HEK293 (cell line): ENCODE data around the gene NEK2.

Source experiments
- GLIS1 ChIP-seq: fragments of 450-650 bp; formaldehyde crosslinking; IDR thresholded peaks from 2 replicates; pipeline ENCODE4 v1.5.1; 2016; ENCODE audit warnings: missing biosample characterization, missing genetic modification characterization
- HIC1 ChIP-seq: fragments of 450-650 bp; formaldehyde crosslinking; IDR thresholded peaks from 2 replicates; pipeline ENCODE4 v1.5.1; 2016; ENCODE audit warnings: missing biosample characterization, missing genetic modification characterization
- HOXD13 ChIP-seq: sonication (generic); formaldehyde crosslinking; IDR thresholded peaks from 2 replicates; pipeline ENCODE4 v1.8.0; 2022; ENCODE audit warnings: missing genetic modification reagents, borderline replicate concordance
- IKZF3 ChIP-seq: fragments of 450-650 bp; IDR thresholded peaks from 2 replicates; pipeline ENCODE4 v1.5.0; 2018; ENCODE audit warnings: missing biosample characterization, mild to moderate bottlenecking, missing genetic modification characterization, moderate library complexity
- PATZ1 ChIP-seq: fragments of 450-650 bp; formaldehyde crosslinking; IDR thresholded peaks from 2 replicates; pipeline ENCODE4 v1.5.1; 2016; ENCODE audit warnings: missing biosample characterization, missing genetic modification characterization
- PRDM4 ChIP-seq: fragments of 450-650 bp; formaldehyde crosslinking; IDR thresholded peaks from 2 replicates; pipeline ENCODE4 v1.5.1; 2017; ENCODE audit warnings: missing biosample characterization, missing genetic modification characterization
- TRIM28 ChIP-seq: IDR thresholded peaks from 2 replicates; pipeline ENCODE4 v1.6.1; 2011; ENCODE audit warnings: low read length, control low read depth, borderline replicate concordance
- ZBTB44 ChIP-seq: fragments of 450-650 bp; IDR thresholded peaks from 2 replicates; pipeline ENCODE4 v1.5.1; 2018; ENCODE audit warnings: missing biosample characterization, mild to moderate bottlenecking, missing genetic modification characterization
- ZBTB49 ChIP-seq: fragments of 450-650 bp; formaldehyde crosslinking; IDR thresholded peaks from 2 replicates; pipeline ENCODE4 v1.5.1; 2016; ENCODE audit warnings: missing biosample characterization, missing genetic modification characterization, low read depth
- ZEB2 ChIP-seq: fragments of 450-650 bp; formaldehyde crosslinking; IDR thresholded peaks from 2 replicates; pipeline ENCODE4 v1.5.1; 2016; ENCODE audit warnings: missing biosample characterization, missing genetic modification characterization
- ZFP3 ChIP-seq: fragments of 450-650 bp; formaldehyde crosslinking; IDR thresholded peaks from 2 replicates; pipeline ENCODE4 v1.5.1; 2016; ENCODE audit warnings: low read depth, missing biosample characterization, missing genetic modification characterization
- ZNF121 ChIP-seq: fragments of 450-650 bp; formaldehyde crosslinking; IDR thresholded peaks from 2 replicates; pipeline ENCODE4 v1.5.1; 2016; ENCODE audit warnings: missing biosample characterization, missing genetic modification characterization
- ZNF140 ChIP-seq: fragments of 450-650 bp; formaldehyde crosslinking; IDR thresholded peaks from 2 replicates; pipeline ENCODE4 v1.5.1; 2016; ENCODE audit warnings: missing biosample characterization, missing genetic modification characterization
- ZNF169 ChIP-seq: fragments of 450-650 bp; formaldehyde crosslinking; IDR thresholded peaks from 2 replicates; pipeline ENCODE4 v1.5.1; 2016; ENCODE audit warnings: missing biosample characterization, missing genetic modification characterization
- ZNF184 ChIP-seq: fragments of 450-650 bp; IDR thresholded peaks from 2 replicates; pipeline ENCODE4 v1.5.1; 2018; ENCODE audit warnings: missing biosample characterization, mild to moderate bottlenecking, missing genetic modification characterization
- ZNF350 ChIP-seq: fragments of 450-650 bp; formaldehyde crosslinking; IDR thresholded peaks from 2 replicates; pipeline ENCODE4 v1.5.0; 2017; ENCODE audit warnings: missing biosample characterization, mild to moderate bottlenecking, missing genetic modification characterization
- ZNF37A ChIP-seq: fragments of 450-650 bp; IDR thresholded peaks from 2 replicates; pipeline ENCODE4 v1.5.1; 2018; ENCODE audit warnings: missing biosample characterization, missing genetic modification characterization
- ZNF404 ChIP-seq: fragments of 450-650 bp; formaldehyde crosslinking; IDR thresholded peaks from 2 replicates; pipeline ENCODE4 v1.5.1; 2017; ENCODE audit warnings: missing biosample characterization, missing genetic modification characterization
- ZNF664 ChIP-seq: fragments of 450-650 bp; formaldehyde crosslinking; IDR thresholded peaks from 2 replicates; pipeline ENCODE4 v1.5.1; 2016; ENCODE audit warnings: missing biosample characterization, missing genetic modification characterization
- ZNF692 ChIP-seq: fragments of 450-650 bp; formaldehyde crosslinking; IDR thresholded peaks from 2 replicates; pipeline ENCODE4 v1.5.1; 2016; ENCODE audit warnings: missing biosample characterization, missing genetic modification characterization
- ZNF707 ChIP-seq: fragments of 450-650 bp; formaldehyde crosslinking; IDR thresholded peaks from 2 replicates; pipeline ENCODE4 v1.5.1; 2016; ENCODE audit warnings: missing biosample characterization, missing genetic modification characterization
- ZNF777 ChIP-seq: fragments of 450-650 bp; formaldehyde crosslinking; IDR thresholded peaks from 2 replicates; pipeline ENCODE4 v1.5.1; 2017; ENCODE audit warnings: missing biosample characterization, missing genetic modification characterization, borderline replicate concordance
- TF ChIP-seq, protein P1 (sequence below): fragments of 450-650 bp; formaldehyde crosslinking; IDR thresholded peaks from 2 replicates; pipeline ENCODE4 v1.5.1; 2016; ENCODE audit warnings: missing biosample characterization, missing genetic modification characterization, borderline replicate concordance

The NEK2 gene

DNA sequence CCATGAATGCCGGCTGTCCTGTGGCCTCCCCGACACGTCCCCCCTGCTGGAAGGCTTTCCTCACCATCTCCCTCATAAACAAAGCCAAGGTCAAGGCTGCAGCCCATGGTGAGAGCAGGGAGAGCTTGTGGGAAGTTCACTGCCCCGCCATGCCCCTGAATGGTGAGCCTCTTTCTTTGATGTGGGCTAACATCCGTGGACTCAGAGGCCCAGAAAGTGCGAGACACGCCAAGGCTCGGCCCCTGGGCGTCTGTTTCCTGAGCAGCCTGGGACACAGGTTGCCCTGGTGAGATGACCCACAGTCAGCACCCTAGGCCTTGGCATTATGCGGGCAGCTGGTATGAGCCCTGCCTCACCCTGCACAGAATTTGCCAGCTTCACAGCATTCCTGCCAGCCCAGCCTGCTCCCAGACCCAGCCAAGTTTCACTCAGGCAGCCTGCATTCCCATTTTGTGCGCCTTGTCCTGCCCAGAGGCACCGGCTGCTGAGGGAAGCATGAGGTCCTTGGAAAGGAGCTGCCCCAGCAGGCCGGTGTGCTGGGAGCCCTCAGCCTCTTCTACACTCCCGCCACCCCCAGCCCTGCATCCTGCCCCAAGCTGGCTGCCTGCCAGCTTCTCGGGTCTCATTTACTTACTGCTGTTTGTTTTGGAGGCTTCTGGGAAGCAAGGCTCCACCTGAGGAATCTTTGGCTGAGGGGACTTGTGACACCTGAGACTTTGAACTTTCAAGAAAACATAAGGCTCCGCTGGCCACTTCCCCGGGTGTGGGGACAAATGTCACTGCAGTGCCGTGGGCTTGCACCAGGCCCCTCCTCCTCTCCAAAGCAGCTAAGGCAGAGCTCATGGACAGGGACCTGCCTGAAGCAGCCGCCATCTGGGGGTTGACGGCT, 31.9 kb downstream of the NEK2 start (continued):
- TF ChIP-seq ZBTB49 (tag by site-specific recombination) (no peak), ZNF140 (tag by site-specific recombination) (no peak), TRIM28 (no peak), ZNF121 (no peak), ZNF350 (tag by site-specific recombination) (no peak), ZEB2 (no peak), ZNF707 (tag by site-specific recombination) (no peak), ZBTB44 (tag by site-specific recombination) (peak; percentile 55), GLIS1 (tag by site-specific recombination) (0 out of 2 replicates have a peak, but pooled peaks have one; percentile 38), ZNF37A (tag by site-specific recombination) (no peak), ZNF169 (tag by site-specific recombination) (no peak), HIC1 (tag by site-specific recombination) (no peak), PRDM4 (tag by site-specific recombination) (no peak), PATZ1 (tag by site-specific recombination) (peak; percentile 77), ZNF692 (no peak), IKZF3 (tag by site-specific recombination) (0 out of 2 replicates have a peak, but pooled peaks have one; percentile 29), HOXD13 (CRISPR knock-in tag) (no peak), ZNF664 (tag by site-specific recombination) (no peak), ZNF777 (no peak), ZFP3 (no peak), ZNF404 (no peak), ZNF184 (peak; percentile 56; the same call in 1 of the 2 replicates)
- TF ChIP-seq, protein P1, sequence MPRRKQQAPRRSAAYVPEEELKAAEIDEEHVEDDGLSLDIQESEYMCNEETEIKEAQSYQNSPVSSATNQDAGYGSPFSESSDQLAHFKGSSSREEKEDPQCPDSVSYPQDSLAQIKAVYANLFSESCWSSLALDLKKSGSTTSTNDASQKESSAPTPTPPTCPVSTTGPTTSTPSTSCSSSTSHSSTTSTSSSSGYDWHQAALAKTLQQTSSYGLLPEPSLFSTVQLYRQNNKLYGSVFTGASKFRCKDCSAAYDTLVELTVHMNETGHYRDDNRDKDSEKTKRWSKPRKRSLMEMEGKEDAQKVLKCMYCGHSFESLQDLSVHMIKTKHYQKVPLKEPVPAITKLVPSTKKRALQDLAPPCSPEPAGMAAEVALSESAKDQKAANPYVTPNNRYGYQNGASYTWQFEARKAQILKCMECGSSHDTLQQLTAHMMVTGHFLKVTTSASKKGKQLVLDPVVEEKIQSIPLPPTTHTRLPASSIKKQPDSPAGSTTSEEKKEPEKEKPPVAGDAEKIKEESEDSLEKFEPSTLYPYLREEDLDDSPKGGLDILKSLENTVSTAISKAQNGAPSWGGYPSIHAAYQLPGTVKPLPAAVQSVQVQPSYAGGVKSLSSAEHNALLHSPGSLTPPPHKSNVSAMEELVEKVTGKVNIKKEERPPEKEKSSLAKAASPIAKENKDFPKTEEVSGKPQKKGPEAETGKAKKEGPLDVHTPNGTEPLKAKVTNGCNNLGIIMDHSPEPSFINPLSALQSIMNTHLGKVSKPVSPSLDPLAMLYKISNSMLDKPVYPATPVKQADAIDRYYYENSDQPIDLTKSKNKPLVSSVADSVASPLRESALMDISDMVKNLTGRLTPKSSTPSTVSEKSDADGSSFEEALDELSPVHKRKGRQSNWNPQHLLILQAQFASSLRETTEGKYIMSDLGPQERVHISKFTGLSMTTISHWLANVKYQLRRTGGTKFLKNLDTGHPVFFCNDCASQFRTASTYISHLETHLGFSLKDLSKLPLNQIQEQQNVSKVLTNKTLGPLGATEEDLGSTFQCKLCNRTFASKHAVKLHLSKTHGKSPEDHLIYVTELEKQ (tag by site-specific recombination) = no peak
